IMR-90 (cell line): ENCODE measurements around the gene SLC9A9. TPM values are rescaled to one million over a fixed set of nuclear protein-coding genes. Genes with fewer than 3 reads are reported as not detected.

Experiments used
- ATAC-seq: fragments of 200-7000 bp; cut with Tn5 transposase; 2 replicates; pipeline ENCODE4 v1.9.1; 2020; ENCODE audit warnings: low read depth, mild to moderate bottlenecking, moderate library complexity
- BruUV-seq: library from RNA; stranded (reverse); fragments of 400-500 nt; replicated peaks from 2 replicates; lab custom pipeline; 2021; lab: Mats Ljungman, UMichigan
- CTCF ChIA-PET: fragments of 300-600 bp; formaldehyde crosslinking; extraction: SDS; loops from one replicate; lab custom pipeline; 2021; ENCODE audit warnings: antibody characterized with exemption; lab: Yijun Ruan, JAX
- POLR2A ChIA-PET: fragments of 300-600 bp; sonication (Branson Sonifier 250); formaldehyde crosslinking; loops from one replicate; lab custom pipeline; 2022; ENCODE audit warnings: antibody characterized with exemption; ENCODE audit not compliant: unreplicated experiment; lab: Charles Lee
- DNase-seq: peaks from one replicate; pipeline ENCODE4 v3.0.0; 2013
- H2AFZ ChIP-seq: replicated peaks from 2 replicates; pipeline ENCODE3; 2013; ENCODE audit warnings: low read length, mild to moderate bottlenecking; ENCODE audit not compliant: poor library complexity
- H2AK5ac ChIP-seq: 2 replicates; pipeline ENCODE4 v1.6.1; 2013; ENCODE audit warnings: low read depth, low read length, inconsistent platforms
- H2AK9ac ChIP-seq: replicated peaks from 2 replicates; pipeline ENCODE3; 2013; ENCODE audit warnings: mild to moderate bottlenecking, low read depth, low read length, moderate library complexity; ENCODE audit not compliant: poor library complexity
- H2BK120ac ChIP-seq: 2 replicates; pipeline ENCODE4 v1.6.1; 2013; ENCODE audit warnings: low read depth, low read length, inconsistent platforms
- H2BK15ac ChIP-seq: 3 replicates; pipeline ENCODE4 v1.6.1; 2013; ENCODE audit warnings: low read depth, low read length, inconsistent platforms
- H2BK20ac ChIP-seq: 2 replicates; pipeline ENCODE4 v1.6.1; 2013; ENCODE audit warnings: low read depth, mild to moderate bottlenecking, inconsistent platforms, low read length, moderate library complexity
- H2BK5ac ChIP-seq: 2 replicates; pipeline ENCODE4 v1.6.1; 2013; ENCODE audit warnings: mild to moderate bottlenecking, low read depth, low read length, inconsistent platforms; ENCODE audit not compliant: poor library complexity, severe bottlenecking
- H3K14ac ChIP-seq: replicated peaks from 2 replicates; pipeline ENCODE4 v1.6.1; 2013; ENCODE audit warnings: low read depth, low read length, inconsistent platforms
- H3K18ac ChIP-seq: 2 replicates; pipeline ENCODE4 v1.6.1; 2013; ENCODE audit warnings: low read depth, low read length, control low read depth
- H3K23ac ChIP-seq: 2 replicates; pipeline ENCODE4 v1.6.1; 2013; ENCODE audit warnings: low read depth, low read length, inconsistent platforms
- H3K27ac ChIP-seq: 2 replicates; pipeline ENCODE4 v1.5.1; 2013; ENCODE audit warnings: mild to moderate bottlenecking, control low read depth, low read length; ENCODE audit not compliant: insufficient read depth
- H3K27me3 ChIP-seq: 2 replicates; pipeline ENCODE4 v1.6.1; 2013; ENCODE audit warnings: low read length; ENCODE audit not compliant: control insufficient read depth, insufficient read depth
- H3K36me3 ChIP-seq: 2 replicates; pipeline ENCODE4 v1.6.1; 2013; ENCODE audit warnings: low read length, mixed read lengths; ENCODE audit not compliant: control insufficient read depth, insufficient read depth
- H3K4ac ChIP-seq: 2 replicates; pipeline ENCODE4 v1.6.1; 2013; ENCODE audit warnings: low read depth, low read length, inconsistent platforms
- H3K4me1 ChIP-seq: 2 replicates; pipeline ENCODE4 v1.6.1; 2013; ENCODE audit warnings: low read length, mixed read lengths; ENCODE audit not compliant: control insufficient read depth, insufficient read depth
- H3K4me2 ChIP-seq: 2 replicates; pipeline ENCODE4 v1.6.1; 2013; ENCODE audit warnings: low read depth, mild to moderate bottlenecking, control low read depth, low read length, moderate library complexity
- H3K4me3 ChIP-seq: 2 replicates; pipeline ENCODE4 v1.5.1; 2013; ENCODE audit warnings: low read depth, mild to moderate bottlenecking, control low read depth, low read length, moderate library complexity; ENCODE audit not compliant: insufficient read depth
- H3K56ac ChIP-seq: 2 replicates; pipeline ENCODE4 v1.6.1; 2013; ENCODE audit warnings: low read length, inconsistent platforms; ENCODE audit not compliant: insufficient read depth; ENCODE audit errors: extremely low read depth
- H3K79me1 ChIP-seq, 2 experiments: 2 replicates each; pipeline ENCODE4 v1.6.1; 2013; ENCODE audit warnings: low read length in 2 of 2, inconsistent platforms in 1 of 2, low read depth in 1 of 2
- H3K9ac ChIP-seq: 2 replicates; pipeline ENCODE4 v1.6.1; 2013; ENCODE audit warnings: low read depth, low read length, control low read depth
- H3K9me1 ChIP-seq: 2 replicates; pipeline ENCODE4 v1.6.1; 2013; ENCODE audit warnings: low read length, inconsistent platforms; ENCODE audit not compliant: insufficient read depth
- H3K9me3 ChIP-seq: 2 replicates; pipeline ENCODE4 v1.6.1; 2013; ENCODE audit warnings: low read length; ENCODE audit not compliant: control insufficient read depth, insufficient read depth
- H4K20me1 ChIP-seq: 2 replicates; pipeline ENCODE4 v1.6.1; 2013; ENCODE audit warnings: low read length, inconsistent platforms; ENCODE audit not compliant: insufficient read depth
- H4K5ac ChIP-seq: 2 replicates; pipeline ENCODE4 v1.6.1; 2013; ENCODE audit warnings: mild to moderate bottlenecking, low read depth, low read length, control low read depth
- H4K8ac ChIP-seq, 2 experiments: 2 replicates each; pipeline ENCODE4 v1.6.1; 2013; ENCODE audit warnings: low read depth in 2 of 2, low read length in 2 of 2, control low read depth in 1 of 2, inconsistent platforms in 1 of 2
- H4K91ac ChIP-seq: 2 replicates; pipeline ENCODE4 v1.6.1; 2013; ENCODE audit warnings: low read depth, low read length, inconsistent platforms; ENCODE audit not compliant: insufficient read depth
- BHLHE40 ChIP-seq: fragments of 150-350 bp; IDR thresholded peaks from 2 replicates; pipeline ENCODE4 v1.6.1; 2016; ENCODE audit warnings: mild to moderate bottlenecking, low read depth, low read length
- CEBPB ChIP-seq: IDR thresholded peaks from 2 replicates; pipeline ENCODE4 v1.6.1; 2012; ENCODE audit warnings: low read depth, low read length, improper control_type of control experiment
- FOS ChIP-seq: fragments of 150-350 bp; IDR thresholded peaks from 2 replicates; pipeline ENCODE4 v1.6.1; 2016; ENCODE audit warnings: low read depth, low read length
- MAFK ChIP-seq: IDR thresholded peaks from 2 replicates; pipeline ENCODE4 v1.6.1; 2012; ENCODE audit warnings: low read depth, low read length, improper control_type of control experiment
- MAZ ChIP-seq: IDR thresholded peaks from 2 replicates; pipeline ENCODE4 v1.6.1; 2012; ENCODE audit warnings: low read depth, mild to moderate bottlenecking, low read length, improper control_type of control experiment, moderate library complexity, borderline replicate concordance
- NFE2L2 ChIP-seq: fragments of 150-350 bp; IDR thresholded peaks from 2 replicates; pipeline ENCODE4 v1.6.1; 2016; ENCODE audit warnings: low read depth, mild to moderate bottlenecking, low read length
- POLR2A ChIP-seq: IDR thresholded peaks from 2 replicates; pipeline ENCODE4 v1.6.1; 2012; ENCODE audit warnings: mild to moderate bottlenecking, low read depth, low read length
- RAD21 ChIP-seq: IDR thresholded peaks from 2 replicates; pipeline ENCODE4 v1.6.1; 2012; ENCODE audit warnings: low read length, improper control_type of control experiment
- RFX5 ChIP-seq: IDR thresholded peaks from 2 replicates; pipeline ENCODE4 v1.8.0; 2012; ENCODE audit warnings: low read depth, mild to moderate bottlenecking, low read length, moderate library complexity
- SMC3 ChIP-seq: fragments of 150-350 bp; IDR thresholded peaks from 2 replicates; pipeline ENCODE4 v1.6.1; 2016; ENCODE audit warnings: low read depth, mild to moderate bottlenecking, antibody characterized with exemption, low read length, moderate library complexity
- WGBS, 2 experiments: methylation state at CpG; one replicate each; pipeline versions ENCODE4 v1.1.5 to v1.1.7; 2013; ENCODE audit warnings: missing lambda C conversion rate in 2 of 2; ENCODE audit not compliant: insufficient read length in 1 of 2; ENCODE audit errors: extremely low coverage in 2 of 2; 5-methylcytosine and 5-hydroxymethylcytosine counted together
- dilution Hi-C: fragments of 300-500 bp; cut with HindIII; formaldehyde crosslinking; loops from one replicate; pipeline ENCODE4 v1.14.3; 2018; ENCODE audit warnings: low sequenced_read_pairs; ENCODE audit not compliant: unreplicated experiment
- in situ Hi-C: fragments of 300-500 bp; cut with MboI; formaldehyde crosslinking; loops from 3 replicates; pipeline ENCODE4 v1.14.3; 2019; ENCODE audit warnings: low sequenced_read_pairs, inconsistent platforms, mixed read lengths
- intact Hi-C: fragments of 100-400 bp; cut with micrococcal nuclease; formaldehyde crosslinking; loops from 2 replicates; pipeline ENCODE4 v1.10.0; 2022
- polyA plus RNA-seq, 3 experiments: library from polyadenylated mRNA; depleted of rRNA; stranded (reverse); fragments of >200 nt; gene quantifications; 2 replicates each; pipeline ENCODE4 v1.2.3, GENCODE V29; 2012; ENCODE audit warnings: low replicate concordance in 1 of 3
- total RNA-seq: library from RNA; depleted of rRNA; stranded (reverse); fragments of >200 nt; gene quantifications from 2 replicates; pipeline ENCODE4 v1.2.3, GENCODE V29; 2012
- TF ChIP-seq, protein P1 (sequence below): conservative IDR thresholded peaks from 2 replicates; pipeline ENCODE4 v1.5.1; 2012; ENCODE audit warnings: mild to moderate bottlenecking, low read depth, low read length, improper control_type of control experiment
- TF ChIP-seq, protein P2 (sequence below): fragments of 150-350 bp; IDR thresholded peaks from 2 replicates; pipeline ENCODE4 v1.6.1; 2017; ENCODE audit warnings: mild to moderate bottlenecking, antibody characterized with exemption, low read length, low read depth
- TF ChIP-seq, protein P3 (sequence below): fragments of 150-350 bp; IDR thresholded peaks from 2 replicates; pipeline ENCODE4 v1.6.1; 2016; ENCODE audit warnings: low read depth, mild to moderate bottlenecking, low read length, moderate library complexity, borderline replicate concordance

The SLC9A9 gene
- total and polyA plus RNA-seq, 2 of the 4 experiments (the other 2 are of a cell fraction) = 1.4 to 2.3 TPM

DNA sequence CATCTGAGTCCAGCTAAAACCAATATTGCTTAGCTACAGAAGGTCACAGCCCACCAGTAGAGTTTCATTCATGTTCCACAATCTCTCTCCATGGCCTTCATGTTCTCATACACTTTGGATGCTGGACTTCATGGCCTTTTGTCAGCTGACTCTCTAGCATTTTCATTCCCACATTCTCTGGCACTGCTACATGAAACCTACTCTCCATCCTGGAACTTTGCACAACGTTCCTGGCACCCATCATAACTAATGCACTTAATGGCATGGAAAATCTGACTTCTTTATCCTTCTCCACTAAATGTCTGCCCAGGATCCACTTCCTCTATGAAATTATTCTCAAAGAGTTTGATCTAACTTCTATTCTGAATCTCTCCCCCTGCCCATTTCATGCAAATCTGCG is 56.9 kb downstream of the SLC9A9 start:
- H4K5ac ChIP-seq = no peak overlapping the region
- dilution Hi-C loops = no loop called here
- no peak overlapping the region for H2BK120ac ChIP-seq
- DNase-seq = no peak
- 80% methylated on average over 1 of the region's 2 CpGs; no CpG with 5 or more reads in 1 of the 2 experiments for WGBS, 2 experiments
- H3K27me3 ChIP-seq = no peaks in the 10 kb centered on the region
- H3K4ac ChIP-seq = no peak overlapping the region
- CTCF ChIA-PET = no interaction called here
- H3K23ac ChIP-seq = no peak overlapping the region
- H3K27ac ChIP-seq = no peak overlapping the region
- POLR2A ChIA-PET = no interaction called here
- in situ Hi-C loops = no loop called here
- H3K9me3 ChIP-seq = no peaks in the 10 kb centered on the region
- no peaks in the 10 kb centered on the region for H3K36me3 ChIP-seq
- H2BK20ac ChIP-seq = no peak overlapping the region
- H3K9me1 ChIP-seq = no peaks in the 10 kb centered on the region
- H2BK15ac ChIP-seq = no peak overlapping the region
- no peak overlapping the region for H3K9ac ChIP-seq
- H4K20me1 ChIP-seq = no peaks in the 10 kb centered on the region
- no peak overlapping the region for H2AFZ ChIP-seq
- H3K56ac ChIP-seq = no peak overlapping the region
- H3K4me3 ChIP-seq = no peak overlapping the region
- H2AK5ac ChIP-seq = no peak overlapping the region
- H3K18ac ChIP-seq = no peak overlapping the region
- no peak overlapping the region for H2AK9ac ChIP-seq
- no peak overlapping the region for H4K91ac ChIP-seq
- intact Hi-C loops = no loop called here
- H3K4me1 ChIP-seq = peaks cover under 1% of the 10 kb centered on the region; the same call in 1 of the 2 replicates
- BruUV-seq = no TSS peak
- H4K8ac ChIP-seq = no peak overlapping the region
- H3K79me1 ChIP-seq = no peaks in the 10 kb centered on the region
- ATAC-seq = no peak
- H3K14ac ChIP-seq = no peak overlapping the region
- TF ChIP-seq RFX5 = no peak
- TF ChIP-seq SMC3 = no peak
- TF ChIP-seq MAFK = no peak
- TF ChIP-seq MAZ = no peak
- TF ChIP-seq, protein P1, sequence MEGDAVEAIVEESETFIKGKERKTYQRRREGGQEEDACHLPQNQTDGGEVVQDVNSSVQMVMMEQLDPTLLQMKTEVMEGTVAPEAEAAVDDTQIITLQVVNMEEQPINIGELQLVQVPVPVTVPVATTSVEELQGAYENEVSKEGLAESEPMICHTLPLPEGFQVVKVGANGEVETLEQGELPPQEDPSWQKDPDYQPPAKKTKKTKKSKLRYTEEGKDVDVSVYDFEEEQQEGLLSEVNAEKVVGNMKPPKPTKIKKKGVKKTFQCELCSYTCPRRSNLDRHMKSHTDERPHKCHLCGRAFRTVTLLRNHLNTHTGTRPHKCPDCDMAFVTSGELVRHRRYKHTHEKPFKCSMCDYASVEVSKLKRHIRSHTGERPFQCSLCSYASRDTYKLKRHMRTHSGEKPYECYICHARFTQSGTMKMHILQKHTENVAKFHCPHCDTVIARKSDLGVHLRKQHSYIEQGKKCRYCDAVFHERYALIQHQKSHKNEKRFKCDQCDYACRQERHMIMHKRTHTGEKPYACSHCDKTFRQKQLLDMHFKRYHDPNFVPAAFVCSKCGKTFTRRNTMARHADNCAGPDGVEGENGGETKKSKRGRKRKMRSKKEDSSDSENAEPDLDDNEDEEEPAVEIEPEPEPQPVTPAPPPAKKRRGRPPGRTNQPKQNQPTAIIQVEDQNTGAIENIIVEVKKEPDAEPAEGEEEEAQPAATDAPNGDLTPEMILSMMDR = no peak
- no peak for TF ChIP-seq RAD21
- no peak for TF ChIP-seq CEBPB
- no peak for TF ChIP-seq BHLHE40
- TF ChIP-seq, protein P2, sequence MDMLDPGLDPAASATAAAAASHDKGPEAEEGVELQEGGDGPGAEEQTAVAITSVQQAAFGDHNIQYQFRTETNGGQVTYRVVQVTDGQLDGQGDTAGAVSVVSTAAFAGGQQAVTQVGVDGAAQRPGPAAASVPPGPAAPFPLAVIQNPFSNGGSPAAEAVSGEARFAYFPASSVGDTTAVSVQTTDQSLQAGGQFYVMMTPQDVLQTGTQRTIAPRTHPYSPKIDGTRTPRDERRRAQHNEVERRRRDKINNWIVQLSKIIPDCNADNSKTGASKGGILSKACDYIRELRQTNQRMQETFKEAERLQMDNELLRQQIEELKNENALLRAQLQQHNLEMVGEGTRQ = no peak
- TF ChIP-seq, protein P3, sequence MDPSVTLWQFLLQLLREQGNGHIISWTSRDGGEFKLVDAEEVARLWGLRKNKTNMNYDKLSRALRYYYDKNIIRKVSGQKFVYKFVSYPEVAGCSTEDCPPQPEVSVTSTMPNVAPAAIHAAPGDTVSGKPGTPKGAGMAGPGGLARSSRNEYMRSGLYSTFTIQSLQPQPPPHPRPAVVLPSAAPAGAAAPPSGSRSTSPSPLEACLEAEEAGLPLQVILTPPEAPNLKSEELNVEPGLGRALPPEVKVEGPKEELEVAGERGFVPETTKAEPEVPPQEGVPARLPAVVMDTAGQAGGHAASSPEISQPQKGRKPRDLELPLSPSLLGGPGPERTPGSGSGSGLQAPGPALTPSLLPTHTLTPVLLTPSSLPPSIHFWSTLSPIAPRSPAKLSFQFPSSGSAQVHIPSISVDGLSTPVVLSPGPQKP = no peak
- TF ChIP-seq POLR2A = no peak
- no peak for TF ChIP-seq NFE2L2
- no peak for TF ChIP-seq FOS
- H3K4me2 ChIP-seq = no peak overlapping the region
- no peak overlapping the region for H2BK5ac ChIP-seq
